ENCODE measurements around the gene METTL13. TPM values are rescaled to one million over a fixed set of nuclear protein-coding genes. Genes with fewer than 3 reads are reported as not detected.
"Not testable (repeated sequence)": the region's sequence is repeated elsewhere in the genome, so short reads cannot be mapped to it uniquely, and the experiment has no call there.

METTL13 gene
- total RNA-seq, 2 experiments from 2014 or later = 42.9 to 44.5 TPM

DNA sequence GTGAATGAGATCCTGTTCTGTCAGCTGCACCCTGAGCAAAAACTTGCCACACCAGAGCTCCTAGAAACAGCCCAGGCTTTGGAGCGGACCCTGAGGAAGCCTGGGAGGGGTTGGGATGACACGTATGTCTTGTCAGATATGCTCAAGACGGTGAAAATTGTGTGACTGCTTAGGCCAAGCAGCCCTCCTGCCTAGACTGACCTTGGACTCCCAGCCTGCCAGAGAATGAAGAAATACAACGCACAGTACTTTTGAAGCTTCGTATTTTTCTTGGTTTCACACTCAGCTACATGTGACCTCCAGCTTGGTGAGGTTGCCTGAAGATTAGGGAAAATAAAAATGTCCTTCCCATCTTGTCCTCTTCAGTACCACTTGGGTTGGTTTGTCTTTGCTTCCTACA, 15.1 kb downstream of the METTL13 start:
- ChIA-PET POLR2A (no interaction called here), CTCF (interaction anchor here (0.6 kb wide), 1 partner anchor 21 kb away, joined by 5 read pairs; no protein-coding TSS in a partner anchor)
- Mint-ChIP-seq H3K4me1 (peaks cover 27% of the 10 kb centered on the region), H3K4me3 (no peak overlapping the region), H3K27me3 (no peaks in the 10 kb centered on the region), H3K9me3 (no peaks in the 10 kb centered on the region), H3K36me3 (ENCODE audit: low read depth) (peaks cover 59% of the 10 kb centered on the region), H3K27ac (no peak overlapping the region)
- no peak for DNase-seq

GRCh38 chr1:171798311-171798710, 16.9 kb downstream of the METTL13 start:
- H3K9me3 Mint-ChIP-seq = no peaks in the 10 kb centered on the region
- no peak overlapping the region for H3K27ac Mint-ChIP-seq
- no peak overlapping the region for H3K4me3 Mint-ChIP-seq
- POLR2A ChIA-PET = interaction anchor here (0.6 to 2.6 kb wide), 3 partner anchors 13 to 313 kb away, joined by 3 to 7 read pairs (median 3); partner anchors contain the start of gene PRRC2C
- peaks cover 44% of the 10 kb centered on the region for H3K36me3 Mint-ChIP-seq (ENCODE audit: low read depth)
- peaks cover 18% of the 10 kb centered on the region for H3K4me1 Mint-ChIP-seq
- no peak for DNase-seq
- CTCF ChIA-PET = interaction anchor here (1.3 to 8.5 kb wide), 2 partner anchors 154 to 185 kb away, joined by 5 to 122 read pairs; no protein-coding TSS in a partner anchor
- H3K27me3 Mint-ChIP-seq = no peaks in the 10 kb centered on the region

DNA sequence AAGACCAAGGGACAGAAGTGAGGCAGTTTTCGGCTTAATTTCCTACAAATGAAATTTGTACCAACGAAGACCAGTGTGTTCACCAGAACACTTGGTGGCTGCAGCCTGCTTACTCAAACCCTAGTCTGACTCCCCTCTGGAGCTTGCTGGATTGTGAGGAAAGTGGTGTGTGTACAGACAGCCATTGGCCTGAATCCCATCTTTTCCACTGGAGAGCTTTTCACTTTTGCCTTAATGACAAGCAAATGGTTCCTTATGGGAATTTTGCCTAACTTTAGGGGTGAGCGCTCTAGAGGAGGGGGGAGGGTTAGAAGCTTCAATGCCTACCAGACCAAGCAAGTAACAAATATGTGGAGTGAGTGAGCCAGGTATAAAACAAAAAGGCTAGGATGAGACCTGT, 17.3 kb downstream of the METTL13 start:
- Mint-ChIP-seq H3K9me3 (no peaks in the 10 kb centered on the region), H3K4me1 (peaks cover 13% of the 10 kb centered on the region), H3K27ac (no peak overlapping the region), H3K4me3 (no peak overlapping the region), H3K36me3 (ENCODE audit: low read depth) (peaks cover 41% of the 10 kb centered on the region), H3K27me3 (no peaks in the 10 kb centered on the region)
- DNase-seq = no peak
- ChIA-PET CTCF (interaction anchor here (1.1 to 8.5 kb wide), 3 partner anchors 9 to 184 kb away, joined by 3 to 122 read pairs (median 5); no protein-coding TSS in a partner anchor), POLR2A (interaction anchor here (0.6 to 2.6 kb wide), 5 partner anchors 14 to 314 kb away, joined by 3 to 7 read pairs (median 3); partner anchors contain the start of genes METTL13 and PRRC2C)

- H3K9me3 Mint-ChIP-seq = no peaks in the 10 kb centered on the region
- no peak for DNase-seq
- peaks cover 37% of the 10 kb centered on the region for H3K36me3 Mint-ChIP-seq (ENCODE audit: low read depth)
- peaks cover 9% of the 10 kb centered on the region for H3K4me1 Mint-ChIP-seq
- ChIA-PET CTCF (interaction anchor here (0.6 to 8.5 kb wide), 5 partner anchors 8 to 630 kb away, joined by 3 to 122 read pairs (median 5); no protein-coding TSS in a partner anchor), POLR2A (interaction anchor here (0.8 to 2.6 kb wide), 4 partner anchors 14 to 184 kb away, joined by 3 to 7 read pairs (median 3); partner anchors contain the start of gene METTL13)
- no peaks in the 10 kb centered on the region for H3K27me3 Mint-ChIP-seq
- no peak overlapping the region for H3K27ac Mint-ChIP-seq
- no peak overlapping the region for H3K4me3 Mint-ChIP-seq
Observed at GRCh38 chr1:171799166-171799565, 17.7 kb downstream of the METTL13 start.

DNA sequence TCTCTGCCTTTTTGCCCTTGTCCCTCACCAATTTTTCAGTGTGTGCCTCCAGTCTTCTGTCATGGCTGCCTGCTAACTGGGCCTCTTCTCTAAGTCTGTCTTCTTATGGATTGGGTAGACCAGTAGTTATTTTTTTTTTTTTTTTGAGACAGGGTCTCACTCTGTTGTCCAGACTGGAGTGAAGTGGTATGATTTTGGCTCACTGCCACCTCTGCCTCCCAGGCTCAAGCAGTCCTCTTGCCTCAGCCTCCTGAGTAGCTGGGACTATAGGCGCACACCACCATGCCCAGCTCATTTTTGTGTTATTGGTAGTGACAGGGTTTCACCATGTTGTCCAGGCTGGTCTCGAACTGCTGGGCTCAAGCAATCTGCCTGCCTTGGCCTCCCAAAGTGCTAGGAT, 18.2 kb downstream of the METTL13 start:
- H3K27me3 Mint-ChIP-seq, H3K27ac Mint-ChIP-seq, H3K9me3 Mint-ChIP-seq, H3K4me1 Mint-ChIP-seq, H3K4me3 Mint-ChIP-seq, DNase-seq: not testable (repeated sequence)
- H3K36me3 Mint-ChIP-seq (ENCODE audit: low read depth) = peaks cover 32% of the 10 kb centered on the region
- POLR2A ChIA-PET = interaction anchor here (1.2 to 2.7 kb wide), 3 partner anchors 15 to 183 kb away, joined by 3 to 12 read pairs (median 7); partner anchors contain the start of gene VAMP4
- CTCF ChIA-PET = interaction anchor here (0.6 to 8.5 kb wide), 12 partner anchors 8 to 629 kb away, joined by 3 to 122 read pairs (median 6); partner anchors contain the start of genes DNM3 and METTL13

DNA sequence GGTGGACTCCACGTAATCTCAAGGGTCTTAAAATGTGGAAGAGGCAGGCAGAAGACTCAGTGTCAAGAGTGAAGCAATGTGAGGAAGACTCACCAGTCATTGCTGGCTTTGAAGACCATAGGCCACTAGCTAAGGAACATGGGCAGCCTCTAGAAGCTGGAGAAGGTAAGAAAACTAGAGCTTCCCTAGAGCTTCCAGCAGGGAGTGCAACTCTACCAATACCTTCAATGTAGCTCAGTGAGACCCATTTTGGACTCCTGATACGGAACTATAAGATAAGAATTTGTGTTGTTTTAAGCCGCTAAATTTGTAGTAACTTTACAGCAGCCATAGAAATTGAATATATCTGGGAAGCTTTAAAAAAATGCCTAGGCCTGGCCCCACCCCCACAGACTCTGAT, 18.9 kb downstream of the METTL13 start:
- CTCF ChIA-PET = interaction anchor here (0.6 to 8.5 kb wide), 16 partner anchors 10 to 251 kb away, joined by 3 to 122 read pairs (median 5); partner anchors contain the start of genes DNM3 and METTL13
- POLR2A ChIA-PET = interaction anchor here (0.6 to 2.7 kb wide), 4 partner anchors 16 to 315 kb away, joined by 3 to 12 read pairs (median 5); partner anchors contain the start of genes PRRC2C and VAMP4
- Mint-ChIP-seq H3K4me1 (peaks cover 1% of the 10 kb centered on the region), H3K9me3 (no peaks in the 10 kb centered on the region), H3K36me3 (ENCODE audit: low read depth) (peaks cover 27% of the 10 kb centered on the region), H3K27me3 (no peaks in the 10 kb centered on the region), H3K4me3 (no peak overlapping the region), H3K27ac (no peak overlapping the region)
- no peak for DNase-seq

DNA sequence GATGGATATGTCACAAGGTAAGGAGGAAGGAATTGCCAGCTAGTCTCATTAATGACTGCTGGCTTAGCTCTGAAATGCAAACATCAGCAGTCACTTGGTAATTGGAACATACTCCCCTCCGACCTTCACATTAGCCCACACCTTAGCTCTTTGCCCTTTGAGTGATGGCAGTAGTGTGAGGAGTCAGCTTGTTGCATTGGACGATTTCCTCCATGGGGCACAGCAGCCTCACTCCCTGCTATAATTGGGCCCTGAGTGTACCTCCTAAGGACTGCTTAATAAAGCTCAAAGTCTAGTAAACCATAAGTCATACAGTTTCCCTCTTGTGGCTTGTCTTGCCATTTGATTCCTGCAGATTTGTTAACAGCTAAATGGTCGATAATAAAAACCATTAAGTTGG, 19.4 kb downstream of the METTL13 start:
- Mint-ChIP-seq H3K4me1 (peaks cover 6% of the 10 kb centered on the region), H3K4me3 (no peak overlapping the region), H3K27me3 (no peaks in the 10 kb centered on the region), H3K9me3 (no peaks in the 10 kb centered on the region), H3K36me3 (ENCODE audit: low read depth) (peaks cover 22% of the 10 kb centered on the region), H3K27ac (no peak overlapping the region)
- CTCF ChIA-PET = interaction anchor here (0.6 to 8.5 kb wide), 18 partner anchors 10 to 250 kb away, joined by 3 to 122 read pairs (median 4); partner anchors contain the start of genes DNM3 and METTL13
- DNase-seq = no peak
- POLR2A ChIA-PET = interaction anchor here (1.4 to 2.7 kb wide), 4 partner anchors 16 to 180 kb away, joined by 3 to 12 read pairs (median 5); partner anchors contain the start of gene VAMP4

DNA sequence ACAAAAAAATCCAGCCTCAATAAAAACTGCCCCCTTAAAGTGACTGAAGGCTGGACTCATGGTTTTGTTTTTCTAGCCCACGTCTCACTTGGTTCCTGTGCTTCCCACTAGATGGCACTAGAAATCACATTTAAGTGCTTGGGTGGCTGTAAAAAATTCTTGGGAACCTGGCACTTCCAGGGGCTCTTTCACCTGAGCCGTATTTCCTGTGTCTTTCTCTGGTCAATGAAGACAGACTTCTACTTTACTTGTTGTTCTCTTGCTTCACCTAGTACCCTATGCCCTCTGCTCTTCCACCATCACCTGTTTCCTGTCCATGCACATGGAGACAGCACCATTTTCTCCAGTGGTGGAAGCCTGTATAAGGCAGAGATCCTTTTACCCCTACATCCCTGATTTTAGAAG, 20.0 kb downstream of the METTL13 start:
- DNase-seq = no peak
- Mint-ChIP-seq H3K36me3 (ENCODE audit: low read depth) (peaks cover 15% of the 10 kb centered on the region), H3K4me3 (no peak overlapping the region), H3K27me3 (no peaks in the 10 kb centered on the region), H3K9me3 (no peaks in the 10 kb centered on the region), H3K4me1 (peaks cover 6% of the 10 kb centered on the region), H3K27ac (no peak overlapping the region)
- POLR2A ChIA-PET = interaction anchor here (0.9 to 2.7 kb wide), 4 partner anchors 41 to 180 kb away, joined by 3 to 12 read pairs (median 3); partner anchors contain the start of gene VAMP4
- CTCF ChIA-PET = interaction anchor here (1.0 to 8.5 kb wide), 16 partner anchors 10 to 201 kb away, joined by 3 to 122 read pairs (median 4); partner anchors contain the start of genes DNM3 and METTL13

GRCh38 chr1:171802207-171802606, 20.7 kb downstream of the METTL13 start:
- CTCF ChIA-PET = interaction anchor here (1.0 to 8.5 kb wide), 12 partner anchors 9 to 181 kb away, joined by 3 to 122 read pairs (median 4); partner anchors contain the start of genes DNM3 and METTL13
- H3K27me3 Mint-ChIP-seq = no peaks in the 10 kb centered on the region
- DNase-seq = no peak
- no peak overlapping the region for H3K4me3 Mint-ChIP-seq
- H3K4me1 Mint-ChIP-seq = peaks cover 9% of the 10 kb centered on the region
- H3K36me3 Mint-ChIP-seq (ENCODE audit: low read depth) = peaks cover 8% of the 10 kb centered on the region
- no peaks in the 10 kb centered on the region for H3K9me3 Mint-ChIP-seq
- POLR2A ChIA-PET = interaction anchor here (0.9 to 2.7 kb wide), 3 partner anchors 40 to 60 kb away, joined by 3 to 12 read pairs (median 3); partner anchors contain the start of gene VAMP4
- H3K27ac Mint-ChIP-seq = no peak overlapping the region

DNA sequence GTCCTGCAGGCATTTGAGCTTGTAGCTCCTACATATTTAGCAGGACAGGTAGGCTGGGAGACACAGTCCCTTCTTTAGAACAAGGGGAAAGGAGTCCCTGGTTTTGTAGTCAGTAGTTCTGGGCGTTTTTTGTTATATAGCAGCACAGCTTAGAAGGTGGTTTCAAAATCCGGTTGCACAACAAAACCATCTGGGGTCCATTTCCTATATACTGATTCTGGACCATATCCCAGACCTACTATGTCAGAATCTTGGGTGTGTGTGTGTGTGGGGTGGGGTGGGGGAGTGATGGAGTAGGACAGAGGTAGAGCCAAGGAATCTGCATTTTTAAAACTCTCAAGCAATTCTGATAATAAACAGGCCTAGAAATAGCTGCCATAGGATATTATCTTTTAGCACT, 21.6 kb downstream of the METTL13 start:
- Mint-ChIP-seq H3K4me3 (no peak overlapping the region), H3K36me3 (ENCODE audit: low read depth) (no peaks in the 10 kb centered on the region), H3K27me3 (no peaks in the 10 kb centered on the region), H3K4me1 (peaks cover 9% of the 10 kb centered on the region), H3K27ac (no peak overlapping the region), H3K9me3 (no peaks in the 10 kb centered on the region)
- ChIA-PET CTCF (interaction anchor here (1.2 to 8.5 kb wide), 7 partner anchors 8 to 180 kb away, joined by 3 to 122 read pairs (median 20); partner anchors contain the start of gene DNM3), POLR2A (no interaction called here)
- DNase-seq = no peak

DNA sequence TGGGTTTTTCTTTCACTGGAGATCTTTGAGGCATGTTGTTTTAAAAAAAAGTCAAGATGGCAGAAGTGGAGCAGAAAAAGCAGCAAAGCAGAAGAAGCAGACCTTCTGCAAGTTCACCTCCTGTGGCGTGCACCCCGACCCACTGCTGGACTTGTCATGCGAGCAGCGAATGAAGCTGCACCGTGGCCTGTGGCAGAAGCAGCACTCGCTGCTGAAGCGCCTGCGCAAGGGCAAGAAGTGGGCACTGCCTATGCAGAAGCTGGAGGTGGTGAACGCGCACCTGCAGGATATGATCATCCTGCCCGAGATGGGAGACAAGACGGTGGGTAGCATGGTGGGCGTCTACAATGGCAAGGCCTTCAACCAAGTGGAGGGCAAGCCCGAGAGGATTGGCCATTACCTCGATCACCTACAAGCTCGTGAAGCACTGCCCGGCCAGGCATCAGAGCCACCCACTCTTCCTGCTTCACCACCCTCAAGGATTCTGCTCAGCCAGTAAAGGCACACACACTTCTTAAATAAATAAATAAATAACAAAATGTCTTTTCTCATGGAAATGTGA, 22.1 kb downstream of the METTL13 start:
- CTCF ChIA-PET = interaction anchor here (0.7 to 8.5 kb wide), 5 partner anchors 7 to 179 kb away, joined by 3 to 122 read pairs (median 7); no protein-coding TSS in a partner anchor
- POLR2A ChIA-PET = no interaction called here
- Mint-ChIP-seq H3K27me3 (no peaks in the 10 kb centered on the region), H3K27ac (no peak overlapping the region), H3K4me1 (peaks cover 9% of the 10 kb centered on the region), H3K4me3 (no peak overlapping the region), H3K9me3 (no peaks in the 10 kb centered on the region), H3K36me3 (ENCODE audit: low read depth) (no peaks in the 10 kb centered on the region)
- DNase-seq = no peak

GRCh38 chr1:171805395-171806115, 24.1 kb downstream of the METTL13 start:
- H3K9me3 Mint-ChIP-seq = no peaks in the 10 kb centered on the region
- peaks cover 9% of the 10 kb centered on the region for H3K4me1 Mint-ChIP-seq
- no peak overlapping the region for H3K27ac Mint-ChIP-seq
- CTCF ChIA-PET = interaction anchor here (1.0 to 8.5 kb wide), 2 partner anchors 37 to 177 kb away, joined by 3 to 122 read pairs; no protein-coding TSS in a partner anchor
- no peak overlapping the region for H3K4me3 Mint-ChIP-seq
- no peaks in the 10 kb centered on the region for H3K36me3 Mint-ChIP-seq (ENCODE audit: low read depth)
- POLR2A ChIA-PET = interaction anchor here (1.8 kb wide), 1 partner anchor 64 kb away, joined by 6 read pairs; the partner anchor contains the start of gene VAMP4
- H3K27me3 Mint-ChIP-seq = no peaks in the 10 kb centered on the region
- DNase-seq = no peak

Measured in activated CD4-positive, alpha-beta memory T cell treated with anti-CD3 and anti-CD28 coated beads, Interleukin-2, amount 10 ng/mL, durations not matched to agents 7 days and 5 days (primary cell).